Glomerular visceral epithelial cell (primary cell): ENCODE results near the gene AXDND1.
"Not testable (repeated sequence)": the region's sequence is repeated elsewhere in the genome, so short reads cannot be mapped to it uniquely, and the experiment has no call there.

Experiments
- DNase-seq: peaks from one replicate; pipeline ENCODE4 v3.0.0-alpha.2; 2016; ENCODE audit errors: extremely low spot score

AXDND1 gene

DNA sequence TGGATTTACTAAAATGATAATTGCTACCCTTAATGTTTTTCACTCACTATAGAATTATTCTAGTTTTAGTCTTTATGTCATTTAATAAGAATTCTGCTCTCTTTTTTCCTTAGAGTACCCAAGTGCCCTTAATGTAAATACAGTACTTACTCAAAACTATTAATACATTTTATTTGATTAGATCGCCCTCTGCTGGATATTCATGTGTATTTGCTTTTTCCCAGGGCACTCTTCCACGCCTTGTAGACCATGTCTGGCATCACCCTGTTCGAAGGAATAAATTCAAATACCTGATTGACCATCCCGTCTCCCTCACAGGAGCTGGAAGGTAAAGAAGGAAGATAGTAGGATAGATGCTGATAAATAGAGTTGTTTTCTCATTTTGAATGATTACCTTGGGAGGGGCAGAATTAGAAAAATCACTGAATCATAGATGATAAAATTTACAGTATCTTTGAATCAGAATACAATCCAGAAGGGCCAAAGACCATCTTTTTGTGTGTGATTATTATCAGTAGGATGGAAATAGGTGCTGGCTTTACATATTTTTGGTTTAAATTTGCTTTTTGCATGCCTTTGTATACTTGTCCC, 4.1 kb downstream of the AXDND1 start:
- peak; percentile 73 for DNase-seq

DNA sequence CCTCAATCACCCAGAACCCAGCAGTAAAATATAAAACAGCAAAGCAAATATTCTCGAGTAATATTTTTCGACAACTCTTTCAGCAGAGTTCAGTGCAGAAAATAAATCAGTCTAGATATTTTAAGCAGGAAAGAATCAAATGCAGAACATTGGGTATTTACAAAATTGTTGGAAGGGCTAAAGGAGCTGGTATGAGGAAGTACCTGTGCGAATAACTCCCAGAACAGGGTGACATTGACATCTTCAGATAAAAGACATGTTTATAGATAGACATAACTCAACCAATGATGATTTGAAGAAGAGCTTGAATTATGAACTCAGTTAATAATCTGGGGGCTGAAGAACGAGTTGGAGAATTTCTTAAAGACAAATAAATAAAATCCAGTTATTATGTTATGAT, 6.4 kb downstream of the AXDND1 start:
- no peak for DNase-seq

DNA sequence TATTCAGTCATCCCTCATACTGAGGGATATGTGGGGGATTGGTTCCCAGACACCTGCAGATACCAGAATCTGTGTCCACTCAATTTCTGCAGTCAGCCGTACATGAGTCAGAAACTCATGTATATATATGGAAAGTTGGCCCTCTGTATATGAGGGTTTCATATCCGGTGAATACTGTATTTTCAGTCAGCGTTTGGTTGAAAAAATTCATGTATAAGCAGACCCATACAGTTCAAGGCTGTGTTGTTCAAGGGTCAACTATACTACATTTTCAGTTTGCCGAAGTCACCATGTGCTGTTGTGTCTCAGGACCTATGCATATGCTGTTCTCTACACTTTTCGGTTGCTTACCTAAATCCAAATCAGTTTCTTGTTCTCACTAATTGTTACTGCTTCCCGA, 10.5 kb downstream of the AXDND1 start:
- DNase-seq: no peak

DNA sequence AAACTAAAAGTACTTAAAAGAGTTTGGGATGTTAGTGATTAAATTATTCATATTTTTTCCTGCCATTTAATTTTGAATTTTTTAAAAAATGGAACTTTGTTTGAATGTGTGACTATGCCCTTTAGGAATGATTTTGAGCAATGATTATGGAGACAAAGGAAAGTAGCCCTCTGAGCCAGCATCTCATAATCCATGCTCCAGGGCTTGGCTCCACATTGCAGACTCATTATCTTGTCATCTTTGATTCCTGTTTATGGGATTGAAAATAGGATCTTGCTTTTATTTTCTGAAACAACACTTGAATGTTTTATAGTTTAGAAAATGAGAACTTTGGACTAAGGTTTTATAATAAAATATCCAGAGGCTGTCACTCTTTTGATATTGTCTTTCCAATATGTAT, 14.5 kb downstream of the AXDND1 start:
- no peak for DNase-seq

- DNase-seq: no peak
Measured at GRCh38 chr1:179384027-179384426, 18.3 kb downstream of the AXDND1 start.

GRCh38 chr1:179385510-179385909, 19.7 kb downstream of the AXDND1 start:
- no peak for DNase-seq

GRCh38 chr1:179393721-179394120, 27.9 kb downstream of the AXDND1 start:
- DNase-seq: no peak

GRCh38 chr1:179399399-179399798, 33.6 kb downstream of the AXDND1 start:
- not testable (repeated sequence) for DNase-seq

DNA sequence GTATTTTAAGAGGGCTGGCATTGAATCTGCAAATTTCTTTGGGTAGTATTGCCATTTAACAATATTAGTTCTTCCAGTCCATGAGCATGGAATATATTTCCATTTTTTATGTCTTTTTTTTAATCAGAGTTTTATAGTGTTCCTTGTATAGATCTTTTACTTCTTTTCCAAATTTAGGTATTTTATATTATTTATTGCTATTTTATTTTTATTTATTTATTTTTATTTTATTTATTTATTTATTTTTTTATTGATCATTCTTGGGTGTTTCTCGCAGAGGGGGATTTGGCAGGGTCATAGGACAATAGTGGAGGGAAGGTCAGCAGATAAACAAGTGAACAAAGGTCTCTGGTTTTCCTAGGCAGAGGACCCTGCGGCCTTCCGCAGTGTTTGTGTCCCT, 52.0 kb downstream of the AXDND1 start:
- DNase-seq: not testable (repeated sequence)

DNA sequence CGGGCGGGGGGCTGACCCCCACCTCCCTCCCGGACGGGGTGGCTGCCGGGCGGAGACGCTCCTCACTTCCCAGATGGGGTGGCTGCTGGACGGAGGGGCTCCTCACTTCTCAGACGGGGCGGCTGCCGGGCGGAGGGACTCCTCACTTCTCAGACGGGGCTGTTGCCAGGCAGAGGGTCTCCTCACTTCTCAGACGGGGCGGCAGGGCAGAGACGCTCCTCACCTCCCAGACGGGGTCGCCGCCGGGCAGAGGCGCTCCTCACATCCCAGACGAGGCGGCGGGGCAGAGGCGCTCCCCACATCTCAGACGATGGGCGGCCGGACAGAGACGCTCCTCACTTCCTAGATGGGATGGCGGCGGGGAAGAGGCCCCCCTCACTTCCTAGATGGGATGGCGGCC, 52.9 kb downstream of the AXDND1 start:
- DNase-seq: not testable (repeated sequence)

GRCh38 chr1:179424610-179425009, 58.8 kb downstream of the AXDND1 start:
- DNase-seq: no peak

- DNase-seq: no peak
Measured at GRCh38 chr1:179425186-179425585, 59.4 kb downstream of the AXDND1 start.

DNA sequence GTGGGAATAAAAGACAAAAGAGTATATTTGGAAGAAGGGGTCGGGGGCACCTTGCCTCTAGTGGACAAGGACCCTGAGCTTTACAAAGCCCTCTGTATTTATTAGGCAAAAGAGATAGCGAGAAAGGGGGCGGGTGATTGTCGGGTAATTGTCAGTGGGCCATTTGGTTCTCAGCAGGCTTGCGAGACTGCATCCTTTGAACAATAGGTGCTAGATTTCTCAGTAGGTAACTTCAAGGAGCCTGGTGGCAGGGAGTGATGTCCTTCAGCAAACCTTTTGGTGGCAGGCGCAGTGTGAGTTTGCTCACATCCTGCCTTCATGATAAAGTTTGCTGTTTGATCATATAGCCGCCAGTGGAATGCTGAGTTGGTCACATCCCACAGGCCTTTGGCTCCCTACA, 71.4 kb downstream of the AXDND1 start:
- DNase-seq: no peak

DNA sequence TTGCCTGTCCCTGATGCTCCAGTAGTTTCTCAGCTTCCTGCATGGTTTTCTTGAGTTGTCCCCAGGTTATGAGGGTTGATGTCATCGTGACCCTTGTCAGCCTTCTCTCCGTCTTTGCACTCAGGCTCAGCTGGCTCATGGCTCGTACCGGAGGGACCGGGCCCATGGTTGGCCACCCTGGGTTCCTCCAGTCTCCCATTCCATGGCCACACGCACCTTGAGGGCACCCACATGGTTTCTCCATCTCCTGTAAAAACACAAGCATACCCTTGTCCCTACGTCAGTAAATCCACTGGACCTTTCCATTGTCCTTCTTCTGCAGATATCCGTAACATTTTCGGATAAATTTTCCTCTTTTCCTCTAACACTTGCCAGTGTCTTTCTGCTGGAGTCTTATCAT, 73.9 kb downstream of the AXDND1 start:
- DNase-seq: not testable (repeated sequence)

DNA sequence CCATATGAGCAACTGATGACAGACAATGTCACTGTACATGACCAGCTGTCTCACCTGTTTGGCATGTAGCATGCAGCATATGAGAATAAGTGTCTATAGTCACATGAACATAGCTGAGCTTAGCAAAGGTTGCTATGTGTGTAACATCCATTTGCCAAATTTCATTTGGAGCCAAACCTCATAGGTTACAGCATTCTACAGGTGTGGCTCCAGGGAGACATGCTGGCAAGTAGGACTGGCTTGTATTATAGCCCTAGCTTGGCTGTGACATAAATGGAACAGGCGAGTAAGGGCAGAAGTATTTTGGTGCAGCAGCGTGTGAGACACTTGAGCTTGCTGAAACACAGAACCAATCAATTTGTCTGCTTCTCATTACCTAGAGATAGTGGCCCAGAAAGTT, 74.5 kb downstream of the AXDND1 start:
- DNase-seq: not testable (repeated sequence)

DNA sequence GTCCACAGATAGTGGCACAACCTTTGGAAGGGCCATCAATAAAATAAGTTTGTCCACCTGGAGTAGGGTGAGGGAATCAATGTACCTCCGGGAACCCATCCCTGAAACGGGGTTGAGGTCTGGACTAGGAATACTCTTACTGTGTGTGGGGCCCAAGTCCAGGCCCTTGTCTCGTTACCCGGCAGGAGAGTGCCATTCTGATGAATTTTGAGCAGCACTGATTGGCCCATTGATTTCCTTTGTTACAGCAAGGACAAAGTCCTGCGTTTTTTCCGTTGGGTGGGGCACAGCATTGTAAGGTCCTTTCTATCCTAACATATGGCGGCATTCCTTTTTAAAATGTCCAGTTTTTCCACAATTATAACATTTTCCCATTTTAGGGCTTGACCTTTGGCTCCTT, 75.2 kb downstream of the AXDND1 start:
- DNase-seq: no peak

GRCh38 chr1:179441501-179441900, 75.7 kb downstream of the AXDND1 start:
- no peak for DNase-seq

DNA sequence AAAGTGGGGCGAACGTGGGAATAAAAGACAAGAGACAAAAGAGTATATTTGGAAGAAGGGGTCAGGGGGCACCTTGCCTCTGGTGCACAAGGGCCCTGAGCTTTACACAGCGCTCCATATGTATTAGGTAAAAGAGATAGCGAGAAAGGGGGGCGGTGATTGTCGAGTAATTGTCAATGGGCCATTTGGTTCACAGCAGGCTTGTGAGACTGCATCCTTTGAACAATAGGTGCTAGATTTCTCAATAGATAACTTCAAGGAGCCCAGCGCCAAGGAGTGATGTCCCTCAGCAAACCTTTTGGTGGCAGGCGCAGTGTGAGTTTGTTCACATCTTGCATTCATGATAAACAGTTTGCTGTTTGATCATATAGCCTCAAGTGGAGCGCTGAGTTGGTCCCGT, 77.1 kb downstream of the AXDND1 start:
- DNase-seq: not testable (repeated sequence)

- no peak for DNase-seq
Measured at GRCh38 chr1:179445593-179445992, 79.8 kb downstream of the AXDND1 start.

DNA sequence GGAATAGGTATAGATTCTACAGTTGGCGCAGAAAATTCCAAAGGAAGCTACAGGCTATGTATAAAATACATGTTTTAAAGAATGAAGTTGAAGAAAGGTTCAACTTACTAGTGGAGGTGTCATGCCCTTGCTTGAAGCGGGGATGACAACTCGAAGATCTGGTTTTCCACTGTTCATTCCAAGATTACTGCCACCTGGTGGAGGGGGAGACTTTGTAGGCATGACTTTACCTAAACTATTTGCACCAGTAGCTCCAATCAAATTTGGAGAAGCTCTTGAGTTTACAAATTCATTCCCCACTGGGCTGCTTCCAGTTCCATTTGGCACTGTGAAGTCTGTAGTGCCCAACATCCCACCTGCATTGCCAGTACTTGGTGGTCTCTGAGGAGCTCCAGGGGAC, 81.7 kb downstream of the AXDND1 start:
- no peak for DNase-seq

DNA sequence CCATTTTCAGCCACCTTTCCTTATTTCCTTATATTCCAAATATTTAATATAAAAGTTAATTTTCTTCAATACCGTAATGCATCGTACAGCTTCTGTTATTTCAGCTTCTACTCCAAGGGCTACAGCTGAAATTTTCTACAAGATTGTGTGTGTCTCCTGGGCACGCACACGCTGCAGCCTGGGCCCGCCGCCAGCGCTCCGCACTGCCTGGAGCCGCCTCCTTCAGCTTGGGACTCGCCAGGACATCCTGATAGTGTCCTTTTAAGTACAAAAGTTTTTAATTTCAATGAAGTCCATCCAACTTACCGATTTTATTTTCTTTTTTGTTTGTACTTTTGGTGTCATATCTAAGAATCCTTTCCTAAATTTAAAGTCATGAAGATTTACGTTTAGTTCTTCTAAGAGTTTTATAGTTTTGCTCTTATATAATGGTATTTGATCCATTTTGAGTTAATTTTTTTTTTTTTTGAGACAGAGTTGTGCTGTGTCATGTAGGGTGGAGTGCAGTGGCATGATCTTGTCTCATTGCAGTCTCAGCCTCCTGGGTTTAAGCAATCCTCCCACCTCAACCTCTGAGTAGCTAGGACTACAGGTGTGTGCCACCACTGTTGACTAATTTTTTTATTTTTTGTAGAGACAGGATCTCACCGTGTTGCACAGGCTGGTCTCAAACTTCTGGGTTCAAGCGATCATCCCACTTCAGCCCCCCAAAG, 82.8 kb downstream of the AXDND1 start:
- no peak for DNase-seq

DNA sequence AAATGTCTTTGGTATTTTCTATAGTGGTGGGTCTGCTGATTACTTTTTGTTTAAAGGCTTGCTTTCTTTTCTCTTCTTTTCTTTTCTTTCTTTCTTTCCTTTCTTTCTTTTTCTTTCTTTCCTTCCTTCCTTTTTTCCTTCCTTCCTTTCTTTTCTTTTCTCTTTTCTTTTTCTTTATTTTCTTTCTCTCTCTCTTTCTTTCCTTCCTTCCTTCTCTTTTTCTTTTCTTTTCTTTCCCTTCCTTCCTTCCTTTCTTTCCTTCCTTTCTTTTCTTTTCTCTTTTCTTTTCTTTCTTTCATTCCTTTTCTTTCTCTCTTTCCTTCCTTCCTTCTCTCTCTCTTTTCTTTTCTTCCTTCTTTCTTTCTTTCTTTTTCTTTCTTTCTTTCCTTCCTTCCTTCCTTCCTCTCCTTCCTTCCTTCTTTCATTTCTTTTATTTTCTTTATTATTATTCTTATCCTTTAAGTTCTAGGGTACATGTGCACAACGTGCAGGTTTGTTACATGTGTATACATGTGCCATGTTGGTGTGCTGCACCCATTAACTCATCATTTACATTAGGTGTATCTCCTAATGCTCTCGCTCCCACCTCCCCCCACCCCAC, 93.9 kb downstream of the AXDND1 start:
- not testable (repeated sequence) for DNase-seq

DNA sequence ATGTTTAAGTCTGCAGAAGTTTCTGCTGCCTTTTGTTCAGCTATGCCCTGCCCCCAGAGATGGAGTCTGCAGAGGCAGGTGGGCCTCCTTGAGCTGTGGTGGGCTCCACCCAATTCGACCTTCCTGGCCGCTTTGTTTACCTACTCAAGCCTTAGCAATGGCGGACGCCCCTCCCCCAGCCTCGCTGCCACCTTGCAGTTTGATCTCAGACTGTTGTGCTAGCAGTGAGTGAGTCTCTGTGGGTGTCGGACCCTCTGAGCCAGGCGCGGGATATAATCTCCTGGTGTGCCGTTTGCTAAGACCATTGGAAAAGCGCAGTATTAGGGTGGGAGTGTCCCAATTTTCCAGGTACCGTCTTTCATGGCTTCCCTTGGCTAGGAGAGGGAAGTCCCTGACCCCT, 99.9 kb downstream of the AXDND1 start:
- DNase-seq: not testable (repeated sequence)
